HG03066 (cell line): ENCODE data around the gene LAMA5.

ENCODE experiments used
- ATAC-seq: cut with Tn5 transposase; IDR thresholded peaks from one replicate; pipeline ENCODE4 v1.9.1; 2021; ENCODE audit warnings: low read depth; ENCODE audit not compliant: unreplicated experiment

The LAMA5 gene

DNA sequence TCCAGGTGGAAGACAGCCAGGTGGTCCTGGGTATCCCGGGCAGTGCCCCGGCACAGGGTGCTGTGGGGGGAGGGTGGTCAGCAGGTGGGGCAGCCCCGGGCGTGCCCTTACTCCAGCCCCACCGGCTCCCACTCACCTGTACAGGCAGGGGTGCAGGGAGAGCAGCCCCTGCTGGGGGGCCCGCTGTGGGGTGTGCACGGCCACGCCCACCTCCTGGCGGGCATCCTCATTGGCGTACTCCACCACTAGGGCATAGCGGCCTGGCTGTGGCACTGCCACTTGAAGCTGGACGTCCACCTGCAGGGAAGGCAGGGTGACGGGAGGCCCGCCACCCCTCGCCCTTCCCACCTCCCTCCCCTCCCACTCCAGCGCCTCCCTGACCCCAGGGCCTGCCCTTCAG lies 34.7 kb downstream of the LAMA5 start:
- ATAC-seq, result no peak

DNA sequence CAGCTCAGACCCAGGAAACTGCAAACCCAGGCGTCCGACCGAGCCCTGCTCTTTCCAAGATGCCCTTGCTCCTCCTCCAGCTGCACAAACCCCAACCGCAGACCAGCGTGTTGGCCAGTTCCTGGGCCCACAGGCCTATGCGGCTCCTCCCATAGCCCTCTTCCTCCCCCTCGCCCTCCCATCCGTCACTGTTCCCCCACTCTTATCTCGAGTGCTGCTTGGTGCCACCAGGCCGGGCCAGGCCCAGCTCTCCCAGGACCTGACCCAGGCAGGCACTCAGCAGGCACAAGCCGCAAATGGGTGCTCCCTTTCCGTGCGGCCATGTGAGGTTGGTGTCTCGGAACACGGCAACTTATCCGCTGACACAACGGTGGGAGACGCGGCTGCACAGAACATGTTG lies 35.8 kb downstream of the LAMA5 start:
- ATAC-seq, result no peak

DNA sequence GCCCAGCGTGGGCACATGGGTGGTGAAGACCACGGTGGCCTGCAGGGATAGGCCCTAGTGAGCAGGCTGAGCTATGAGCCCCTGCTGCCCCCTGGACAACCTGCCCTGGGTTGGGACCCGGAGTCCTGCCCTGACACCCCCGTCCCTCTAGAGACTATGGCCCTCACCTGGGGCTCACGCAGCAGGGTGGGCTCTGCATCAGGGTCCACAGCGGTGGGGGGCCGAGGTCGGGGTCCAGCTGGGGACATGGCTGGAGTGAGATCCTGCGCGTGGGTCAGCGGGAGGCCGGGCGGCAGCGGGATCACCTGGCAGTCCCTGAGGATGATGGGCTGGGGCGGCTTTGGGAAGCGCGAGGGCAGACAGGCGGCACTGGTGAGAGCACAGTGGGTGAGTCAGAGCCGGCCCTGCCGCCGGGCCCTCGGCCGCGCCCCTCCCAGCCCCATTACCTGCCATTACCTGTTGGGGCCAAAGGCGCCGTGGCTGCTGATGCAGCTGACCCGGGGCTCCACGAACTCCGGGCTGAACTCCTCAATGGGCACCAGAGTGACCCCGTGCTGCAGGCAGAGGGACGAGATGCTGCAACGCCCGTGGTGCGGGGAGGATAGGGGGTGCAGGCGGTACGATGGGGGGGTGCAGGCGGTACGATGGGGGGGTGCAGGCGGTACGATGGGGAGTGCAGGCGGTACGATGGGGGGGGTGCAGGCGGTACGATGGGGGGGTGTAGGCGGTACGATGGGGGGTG lies 36.4 kb downstream of the LAMA5 start:
- ATAC-seq, result no peak

DNA sequence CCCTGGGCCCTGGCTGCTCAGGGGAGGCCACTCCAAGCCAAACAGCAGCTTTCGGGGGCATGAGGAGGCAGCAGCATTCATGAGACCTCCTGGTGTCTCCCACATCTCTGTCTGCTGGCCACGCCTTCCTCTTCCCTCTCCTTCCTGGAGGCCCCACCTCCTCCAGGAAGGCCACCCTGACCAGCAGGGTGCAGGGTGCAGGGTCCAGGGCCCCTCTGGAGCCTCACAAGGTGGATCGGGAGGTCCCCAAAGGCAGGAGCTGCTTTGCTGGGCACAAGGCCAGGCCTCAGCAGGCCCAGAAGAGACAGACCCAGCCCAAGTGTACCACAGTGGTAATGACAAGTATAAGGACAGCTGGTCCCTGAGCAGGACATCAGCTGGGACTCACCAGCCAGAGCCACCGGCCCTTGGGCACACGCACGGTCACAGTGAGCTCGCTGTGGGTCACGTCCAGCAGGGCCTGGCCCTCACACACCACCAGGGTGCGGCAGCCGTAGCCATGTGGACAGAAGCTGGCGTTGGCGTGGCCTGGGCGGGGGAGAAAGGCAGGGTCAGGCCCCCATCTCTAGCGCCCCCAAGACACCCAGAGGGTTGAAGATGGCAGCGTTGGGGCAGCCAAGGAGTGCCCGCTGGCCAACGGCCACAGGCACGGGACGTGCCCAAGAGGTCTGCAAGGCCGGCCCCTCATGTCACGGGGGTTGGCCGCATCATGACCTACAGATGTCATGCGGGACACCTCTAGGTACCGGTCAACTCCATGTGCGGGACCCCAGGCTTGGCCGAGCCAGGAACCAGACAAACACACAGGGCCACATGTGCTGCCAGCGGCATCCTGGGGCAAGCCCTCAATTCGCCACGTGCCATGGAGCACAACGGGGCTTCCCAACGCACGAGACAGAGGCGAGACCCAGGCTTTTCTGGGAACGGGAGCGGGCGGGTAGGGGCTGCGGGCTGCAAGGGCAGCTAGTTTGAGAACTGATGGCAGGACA lies 37.4 kb downstream of the LAMA5 start:
- ATAC-seq, result no peak

DNA sequence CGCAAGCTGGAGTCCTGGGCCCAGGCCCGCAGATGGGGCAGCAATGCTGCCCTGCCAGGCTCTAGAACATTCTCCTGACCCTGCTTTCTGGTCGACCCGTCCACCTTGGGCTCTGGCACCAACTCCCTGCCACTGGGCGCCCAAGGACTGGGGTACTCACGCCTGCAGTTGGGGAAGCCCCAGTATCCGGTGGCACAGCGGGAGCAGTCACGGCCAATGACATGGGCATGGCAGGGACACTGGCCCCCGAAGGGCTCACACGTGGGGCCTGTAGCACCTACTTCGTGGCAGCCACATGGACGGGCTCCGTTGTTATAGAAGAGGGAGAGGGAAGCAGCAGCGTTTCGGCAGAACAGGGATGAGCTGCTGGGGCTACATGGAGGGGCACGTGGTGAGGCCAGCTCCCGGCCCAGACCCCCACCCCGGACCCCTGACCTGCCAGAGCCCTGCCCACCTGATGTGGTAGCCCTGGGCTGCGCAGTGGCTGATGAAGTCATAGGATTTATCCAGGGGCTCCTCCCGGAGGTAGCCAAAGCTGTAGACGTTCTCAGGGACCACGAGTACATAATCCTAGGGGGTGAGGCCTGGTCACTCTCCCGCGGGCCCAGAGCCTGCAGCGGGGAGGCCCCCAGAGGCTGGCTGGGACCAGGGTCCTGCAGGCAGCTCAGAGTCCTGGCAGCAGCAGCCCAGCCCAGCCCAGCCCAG lies 38.3 kb downstream of the LAMA5 start:
- no peak for ATAC-seq

DNA sequence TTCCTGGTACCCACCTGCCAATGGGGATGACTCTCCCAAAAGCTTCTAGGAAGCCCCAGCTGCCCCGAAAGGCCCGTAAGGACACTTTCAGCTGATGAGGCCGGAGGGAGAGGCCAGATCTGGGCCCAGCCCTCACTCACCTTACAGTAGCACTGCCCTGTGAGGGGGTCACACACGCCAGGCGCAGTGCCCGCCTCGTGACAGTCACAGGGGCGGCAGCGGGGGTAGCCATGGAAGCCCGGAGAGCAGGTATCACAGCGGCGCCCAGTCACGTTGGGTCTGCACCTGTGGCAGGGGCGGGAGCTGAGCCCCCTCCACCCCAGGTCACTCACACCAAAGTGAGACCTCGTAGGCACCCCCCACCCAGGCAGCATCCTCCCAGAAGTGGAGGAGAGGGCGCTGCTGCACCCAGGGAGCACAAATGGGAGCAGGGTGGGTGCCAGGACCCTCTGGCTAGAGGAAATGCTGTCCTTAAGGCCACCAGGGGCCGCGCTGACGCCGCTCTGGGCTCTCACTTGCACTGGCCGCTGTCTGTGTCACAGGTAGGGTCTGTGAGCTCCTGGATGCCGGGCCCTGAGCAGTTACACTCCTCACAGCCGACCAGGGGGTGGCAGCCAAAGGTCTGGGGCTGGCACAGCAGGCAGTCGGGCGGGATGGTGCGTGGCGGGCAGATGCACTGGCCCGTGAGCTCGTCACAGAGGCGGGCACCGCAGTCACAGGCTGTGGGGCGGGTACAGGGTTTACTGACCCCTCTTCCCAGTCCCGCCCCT lies 39.2 kb downstream of the LAMA5 start:
- no peak for ATAC-seq

DNA sequence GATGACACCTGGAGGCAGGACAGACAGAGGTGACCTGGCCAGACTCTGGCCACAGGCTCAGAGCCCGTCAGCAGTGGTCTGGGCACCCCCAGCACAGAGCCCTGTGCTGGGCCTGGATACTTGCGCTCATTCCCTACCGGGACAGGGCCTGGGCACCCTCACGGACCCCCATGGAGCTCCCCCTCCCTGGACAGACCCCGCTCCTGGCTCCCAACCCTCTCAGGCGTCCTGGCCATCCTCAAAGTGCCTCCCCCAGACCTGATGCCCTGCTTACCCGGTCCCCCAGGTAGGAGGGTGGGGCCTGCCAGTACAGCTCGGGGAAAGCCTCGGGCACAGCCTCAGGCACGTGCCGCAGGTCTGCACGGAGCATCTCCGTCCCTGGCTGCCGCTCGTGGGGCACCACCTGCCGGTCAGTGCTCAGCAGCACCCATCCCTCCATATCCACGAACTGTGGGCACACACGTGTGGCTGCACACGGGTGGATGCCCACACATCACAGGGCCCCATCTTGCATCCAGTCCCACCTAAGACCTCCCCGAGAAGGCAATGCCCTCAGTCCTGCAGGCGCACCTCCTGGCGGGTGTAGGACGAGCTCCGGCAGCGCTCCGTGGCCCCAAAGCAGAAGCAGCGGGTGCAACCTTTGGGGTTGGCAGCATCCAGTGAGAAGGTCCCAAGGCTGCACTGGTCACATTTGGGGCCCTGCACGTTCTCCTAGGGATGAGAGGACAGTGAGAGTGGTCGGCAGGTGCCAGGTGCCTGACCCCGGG lies 40.0 kb downstream of the LAMA5 start:
- no peak for ATAC-seq

DNA sequence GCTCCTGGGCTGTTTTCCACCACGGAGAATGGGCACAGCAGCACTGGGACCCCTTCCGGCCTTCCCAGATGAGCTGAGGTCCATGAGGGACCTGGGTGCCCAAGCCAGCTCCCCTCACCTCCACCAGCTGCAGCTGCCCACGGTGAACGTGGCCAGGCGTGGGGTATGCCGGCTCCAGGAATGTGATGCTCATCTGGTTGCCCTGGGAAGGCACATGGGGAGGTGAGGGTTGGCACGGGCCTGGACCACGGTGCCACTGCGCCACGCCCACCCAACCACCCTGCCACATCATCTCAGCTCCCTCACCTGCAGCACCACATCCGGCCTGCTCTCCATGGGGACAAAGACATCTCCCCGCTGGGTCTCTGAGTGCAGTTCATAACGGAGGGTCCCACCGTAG lies 40.6 kb downstream of the LAMA5 start:
- ATAC-seq, result no peak

DNA sequence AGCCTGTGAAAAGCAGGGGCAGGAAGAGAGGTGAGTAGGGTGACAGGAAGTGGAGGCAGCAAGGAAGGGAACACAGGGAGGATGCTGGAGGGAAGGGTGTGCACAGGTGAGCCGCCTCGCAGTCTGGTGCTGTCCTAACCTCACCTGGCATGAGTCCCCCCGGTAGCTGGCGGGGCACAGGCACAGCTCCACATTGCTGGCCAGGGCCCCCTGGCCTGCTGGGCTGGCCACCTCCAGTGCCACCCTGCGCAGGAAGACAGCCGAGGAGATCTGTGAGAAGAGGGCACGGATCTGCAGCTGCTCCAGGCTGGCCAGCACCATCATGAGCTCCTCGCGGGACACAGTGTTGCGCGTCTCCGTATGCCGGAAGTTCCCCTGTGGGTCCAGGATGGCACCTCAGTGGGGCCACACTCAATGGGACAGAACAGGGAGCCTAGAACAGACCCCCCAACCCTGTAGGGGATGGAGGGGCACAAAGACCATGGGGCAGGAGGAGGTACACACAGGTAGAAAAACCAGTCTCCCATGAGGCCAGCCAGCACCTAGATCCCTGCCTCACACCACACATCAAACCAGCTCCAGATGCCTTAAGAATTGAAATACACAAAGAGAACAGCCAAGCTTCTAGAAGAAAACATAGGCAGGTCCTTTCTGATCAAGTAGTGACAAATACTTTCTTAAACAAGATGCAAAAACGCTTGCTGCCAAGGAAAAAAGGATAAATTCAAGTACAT lies 41.8 kb downstream of the LAMA5 start:
- no peak for ATAC-seq

DNA sequence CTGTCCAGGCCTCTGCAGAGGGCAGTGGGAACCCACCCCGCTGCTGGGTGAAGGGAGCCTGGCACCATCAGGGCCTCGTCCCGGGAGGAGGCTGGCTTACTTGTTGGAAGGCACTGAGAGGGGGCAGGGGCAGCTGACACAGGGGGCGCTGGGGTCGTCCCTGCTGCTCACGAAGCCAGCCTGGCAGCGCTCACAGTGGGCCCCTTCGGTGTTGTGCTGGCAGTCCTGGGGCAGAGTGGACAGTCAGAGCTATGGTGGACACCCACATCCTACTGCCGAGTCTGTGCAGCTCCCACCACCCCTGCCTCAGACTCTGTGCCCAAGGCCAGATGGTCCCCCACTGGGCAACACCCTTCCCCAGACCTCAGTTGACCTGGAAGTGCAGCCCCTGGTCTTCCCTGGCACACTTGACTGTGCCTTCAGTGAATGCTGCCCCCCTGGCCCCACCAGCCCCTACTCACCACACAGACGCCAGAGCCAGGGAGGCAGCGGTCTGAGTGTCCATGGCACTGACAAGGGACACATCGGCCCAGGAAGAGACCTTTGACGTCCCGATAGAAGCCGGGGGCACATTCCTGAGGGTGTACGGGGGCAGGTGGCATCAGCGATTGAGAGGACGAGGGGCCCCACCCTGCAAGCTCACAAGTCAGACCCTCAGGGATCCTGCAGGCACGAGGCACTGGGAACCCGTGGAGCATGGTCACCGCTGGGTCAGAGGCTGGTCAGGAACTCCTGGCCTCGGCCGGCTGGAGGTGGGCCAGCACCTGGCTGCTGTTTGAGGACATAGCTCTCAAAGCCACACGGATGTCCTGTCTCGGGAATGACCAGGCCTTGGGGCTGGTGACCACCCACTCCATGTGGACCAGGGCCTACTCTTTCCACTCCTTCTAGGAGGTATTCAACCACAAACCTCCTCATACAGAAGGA lies 42.9 kb downstream of the LAMA5 start:
- ATAC-seq, result no peak

DNA sequence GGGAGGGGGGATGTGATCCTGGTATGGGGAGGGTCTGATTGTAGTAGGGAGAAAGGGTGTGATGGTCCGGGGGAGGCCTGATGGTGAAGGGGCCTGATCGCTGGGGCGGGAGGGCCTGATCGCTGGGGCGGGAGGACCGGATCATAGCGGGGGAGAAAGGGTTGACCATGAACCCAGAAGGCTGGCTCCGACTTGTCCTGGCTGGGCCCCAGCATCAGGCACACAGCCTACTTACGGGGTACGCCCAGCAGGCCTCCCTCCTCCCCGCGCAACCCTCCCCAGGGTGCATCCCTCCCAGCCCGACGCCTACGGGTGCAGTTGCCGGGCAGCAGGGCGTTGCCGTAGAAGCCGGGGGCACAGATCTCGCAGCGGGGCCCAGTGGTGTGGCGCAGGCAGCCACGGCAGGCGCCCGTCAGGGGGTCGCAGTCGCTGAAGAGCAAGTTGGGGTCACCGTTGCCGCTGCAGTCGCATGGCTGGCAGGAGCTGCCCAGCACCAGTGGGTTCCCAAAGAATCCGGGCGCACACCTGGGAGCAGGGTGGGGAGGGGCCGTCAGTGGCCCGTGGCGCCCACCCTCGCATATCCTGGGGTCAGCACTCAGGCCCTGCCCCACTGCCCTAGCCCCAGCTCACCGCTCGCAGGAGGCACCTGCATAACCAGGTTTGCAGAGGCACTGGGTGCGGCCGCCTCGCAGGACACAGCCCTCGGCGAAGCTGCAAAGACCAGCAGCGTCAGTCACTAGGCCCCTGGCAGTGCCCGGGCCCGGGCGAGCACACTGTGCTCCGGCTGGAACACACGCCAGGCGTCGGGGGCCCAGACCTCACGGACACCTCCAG lies 43.7 kb downstream of the LAMA5 start:
- no peak for ATAC-seq

DNA sequence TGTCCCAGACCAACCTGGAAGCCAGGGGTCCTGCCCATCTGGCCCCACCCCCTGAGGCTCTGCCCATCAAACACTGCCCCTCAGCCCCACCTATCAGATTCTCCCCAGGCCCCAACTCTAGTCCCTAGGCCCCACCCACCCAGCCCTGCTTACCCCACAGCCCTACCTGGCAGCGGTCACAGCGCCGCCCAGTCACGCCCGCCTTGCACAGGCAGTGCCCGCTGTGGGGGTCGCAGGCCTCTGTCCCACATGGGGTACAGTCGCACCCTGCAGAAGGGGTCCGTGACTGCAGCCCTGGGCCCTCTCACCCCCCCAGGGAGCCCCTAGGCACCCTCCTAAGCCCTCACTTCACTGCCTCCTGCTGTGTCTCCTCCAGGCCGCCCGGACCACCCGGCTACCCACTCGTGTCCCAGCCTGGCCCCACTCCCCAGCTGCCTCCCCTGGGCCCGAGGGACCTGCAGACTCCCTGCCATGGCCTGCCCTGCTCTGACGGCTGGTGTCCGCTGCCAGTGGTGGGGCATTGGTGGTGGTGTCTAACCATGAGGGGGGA lies 44.5 kb downstream of the LAMA5 start:
- ATAC-seq, result no peak

DNA sequence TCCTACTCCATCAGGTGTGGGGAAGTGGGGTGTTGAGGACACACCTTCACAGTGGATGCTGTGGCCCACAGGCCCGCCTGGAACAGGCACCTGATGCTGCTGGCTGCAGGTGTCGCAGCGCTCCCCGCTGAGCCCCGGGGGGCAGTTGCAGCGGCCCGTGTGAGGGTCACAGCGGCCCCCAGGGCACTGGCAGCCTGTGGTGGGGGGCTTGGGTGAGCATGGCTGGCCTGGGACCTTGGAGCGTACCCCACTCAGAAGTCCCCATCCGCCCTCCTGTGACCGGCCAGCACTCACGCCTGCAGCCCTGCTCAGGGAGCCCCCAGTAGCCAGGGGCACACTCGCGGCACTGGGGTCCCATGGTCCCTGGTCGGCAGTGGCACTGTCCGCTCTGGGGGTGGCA lies 45.1 kb downstream of the LAMA5 start:
- ATAC-seq, result no peak

DNA sequence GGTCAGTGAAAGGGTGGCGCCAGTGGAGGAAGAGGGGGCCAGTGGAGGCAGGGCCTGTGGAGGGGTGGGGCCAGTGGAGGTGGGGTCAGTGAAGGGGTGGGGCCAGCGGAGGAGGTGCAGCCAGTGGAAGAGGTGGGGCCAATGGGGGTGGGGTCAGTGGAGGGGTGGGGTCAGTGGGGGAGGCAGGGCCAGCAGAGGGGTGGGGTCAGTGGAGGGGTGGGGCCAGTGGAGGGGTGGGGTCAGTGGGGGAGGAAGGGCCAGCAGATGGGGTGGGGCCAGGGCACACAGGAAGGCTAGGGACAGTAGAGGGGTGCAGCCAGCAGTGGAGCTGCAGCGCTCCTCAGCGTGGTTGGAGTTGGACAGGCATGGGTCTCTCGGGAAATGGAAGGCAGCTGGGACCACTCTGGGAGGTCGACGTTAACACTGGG lies 45.6 kb downstream of the LAMA5 start:
- ATAC-seq, result no peak

DNA sequence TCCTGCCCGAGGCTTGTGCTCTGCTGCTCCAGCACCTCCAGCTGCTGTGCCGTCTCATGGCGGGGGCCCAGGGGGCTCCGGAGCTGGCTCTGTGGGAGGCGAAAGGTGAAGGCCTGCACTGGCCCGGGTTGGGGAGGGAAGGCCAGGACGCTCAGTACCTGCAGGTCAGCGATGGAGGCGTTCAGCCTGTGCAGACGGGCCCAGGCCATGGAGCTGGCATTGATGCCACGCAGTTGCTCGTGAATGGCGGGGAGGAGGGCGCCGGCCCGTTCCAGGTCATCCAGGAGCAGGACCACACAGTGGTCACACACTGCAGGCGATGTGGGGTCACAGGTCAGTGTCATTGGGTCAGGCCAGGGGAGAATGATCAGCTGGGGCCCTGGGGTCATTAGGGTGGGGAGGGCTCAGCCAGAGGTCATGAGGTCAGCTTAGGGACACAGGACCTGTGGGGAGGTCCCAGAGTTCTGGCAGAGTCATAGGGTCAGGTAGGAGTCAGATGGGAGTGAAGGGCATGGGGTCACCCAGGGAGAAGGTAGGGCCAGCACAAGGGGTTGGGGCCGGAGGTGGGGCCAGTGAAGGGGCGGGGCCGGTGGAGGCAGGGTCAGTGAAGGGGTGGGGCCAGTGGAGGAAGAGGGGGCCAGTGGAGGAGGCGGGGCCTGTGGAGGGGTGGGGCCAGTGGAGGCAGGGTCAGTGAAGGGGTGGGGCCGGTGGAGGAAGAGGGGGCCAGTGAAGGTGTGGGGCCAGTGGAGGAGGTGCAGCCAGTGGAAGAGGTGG lies 46.3 kb downstream of the LAMA5 start:
- no peak for ATAC-seq

DNA sequence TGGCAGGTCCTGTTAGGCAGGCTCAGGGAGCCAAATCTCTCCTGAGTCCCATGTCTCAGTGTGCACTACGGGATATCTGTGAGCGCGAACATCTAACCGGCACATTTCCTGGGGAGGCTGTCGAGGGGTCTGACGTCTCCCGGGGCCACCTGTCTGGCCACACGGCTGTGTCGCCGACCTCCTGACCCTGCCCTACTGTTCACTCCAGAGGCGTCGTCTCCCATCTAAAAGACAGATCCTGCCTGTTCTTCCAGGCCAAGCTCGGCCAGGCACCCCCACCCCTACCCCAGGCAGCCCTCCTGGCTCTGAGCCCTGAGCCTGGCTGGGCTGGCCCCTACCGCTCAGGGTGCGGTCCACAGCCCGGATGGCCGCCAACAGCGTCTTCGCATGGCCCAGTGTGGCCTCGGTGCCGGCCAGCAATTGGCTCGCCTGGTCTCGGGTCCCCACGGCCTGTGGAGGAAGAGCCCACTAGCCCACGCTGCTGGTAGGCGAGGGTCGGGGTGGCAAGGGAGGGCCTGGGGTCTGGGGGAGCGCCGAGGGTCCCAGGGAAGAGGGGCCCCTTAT lies 47.7 kb downstream of the LAMA5 start:
- no peak for ATAC-seq
